GM23338 (cell line): ENCODE measurements around the gene WSCD1. TPM values are rescaled to one million over a fixed set of nuclear protein-coding genes. Genes with fewer than 3 reads are reported as not detected.
A peak's percentile ranks its signal among the peaks of the same experiment; 100 is the strongest.

Source experiments
- ATAC-seq: fragments of 200-7000 bp; cut with Tn5 transposase; 3 replicates; pipeline ENCODE4 v1.9.1; 2020
- DNase-seq: peaks from one replicate; pipeline ENCODE4 v3.0.0-alpha.2; 2015; ENCODE audit warnings: low spot score
- H2AFZ ChIP-seq: fragments of 200-600 bp; sonication (generic); 2 replicates; pipeline ENCODE4 v1.8.0; 2016; ENCODE audit warnings: antibody characterized with exemption, mild to moderate bottlenecking, moderate library complexity
- H3F3A ChIP-seq: fragments of 200-600 bp; sonication (generic); replicated peaks from 2 replicates; pipeline ENCODE4 v1.8.0; 2017; ENCODE audit warnings: antibody characterized with exemption, mixed run types, low read depth
- H3K27ac ChIP-seq: fragments of 200-600 bp; sonication (generic); 2 replicates; pipeline ENCODE4 v1.6.1; 2016; ENCODE audit warnings: low read depth
- H3K27me3 ChIP-seq: fragments of 200-600 bp; sonication (generic); 2 replicates; pipeline ENCODE4 v1.8.0; 2016; ENCODE audit warnings: mild to moderate bottlenecking, mixed run types, moderate library complexity; ENCODE audit not compliant: insufficient read depth
- H3K36me3 ChIP-seq: fragments of 200-600 bp; sonication (generic); 2 replicates; pipeline ENCODE4 v1.8.0; 2016; ENCODE audit warnings: mild to moderate bottlenecking; ENCODE audit not compliant: insufficient read depth
- H3K4me1 ChIP-seq: fragments of 200-600 bp; sonication (generic); 2 replicates; pipeline ENCODE4 v1.8.0; 2016; ENCODE audit warnings: mild to moderate bottlenecking, moderate library complexity; ENCODE audit not compliant: insufficient read depth
- H3K4me2 ChIP-seq: fragments of 200-600 bp; sonication (generic); 2 replicates; pipeline ENCODE4 v1.7.1; 2017; ENCODE audit warnings: mixed run types
- H3K4me3 ChIP-seq: fragments of 200-600 bp; sonication (generic); 2 replicates; pipeline ENCODE4 v1.6.1; 2016; ENCODE audit warnings: mixed run types
- H3K79me2 ChIP-seq: fragments of 200-600 bp; sonication (generic); replicated peaks from 2 replicates; pipeline ENCODE4 v1.8.0; 2017; ENCODE audit warnings: mild to moderate bottlenecking; ENCODE audit not compliant: insufficient read depth
- H3K9me2 ChIP-seq: fragments of 200-600 bp; sonication (generic); 2 replicates; pipeline ENCODE4 v1.8.0; 2017; ENCODE audit not compliant: insufficient read depth
- H4K20me1 ChIP-seq: fragments of 200-600 bp; sonication (generic); replicated peaks from 2 replicates; pipeline ENCODE4 v1.8.0; 2017; ENCODE audit warnings: mild to moderate bottlenecking; ENCODE audit not compliant: insufficient read depth
- H3K27ac Mint-ChIP-seq: 2 replicates; pipeline ENCODE4 v1.8.0; 2020; ENCODE audit warnings: inconsistent platforms, mild to moderate bottlenecking, moderate library complexity, mixed read lengths
- H3K27me3 Mint-ChIP-seq: 3 replicates; pipeline ENCODE4 v1.8.0; 2022; ENCODE audit warnings: low read depth, mild to moderate bottlenecking, moderate library complexity, mixed read lengths, inconsistent platforms; ENCODE audit not compliant: insufficient read depth, poor library complexity
- H3K36me3 Mint-ChIP-seq: 3 replicates; pipeline ENCODE4 v1.8.0; 2021; ENCODE audit warnings: low read depth, mild to moderate bottlenecking, inconsistent platforms, moderate library complexity, mixed read lengths
- H3K4me1 Mint-ChIP-seq: 3 replicates; pipeline ENCODE4 v1.8.0; 2020; ENCODE audit warnings: mild to moderate bottlenecking, inconsistent platforms, mixed read lengths
- H3K4me3 Mint-ChIP-seq: 3 replicates; pipeline ENCODE4 v1.8.0; 2021; ENCODE audit warnings: moderate library complexity, mild to moderate bottlenecking, inconsistent platforms, mixed read lengths
- H3K9me3 Mint-ChIP-seq: 3 replicates; pipeline ENCODE4 v1.8.0; 2020; ENCODE audit warnings: moderate library complexity, mild to moderate bottlenecking, inconsistent platforms, mixed read lengths
- CREB1 ChIP-seq: fragments of 250-450 bp; sonication (Bioruptor Pico); IDR thresholded peaks from 2 replicates; pipeline ENCODE4 v1.5.0; 2020; ENCODE audit warnings: low read depth, mild to moderate bottlenecking, moderate library complexity
- CTCF ChIP-seq, 2 experiments: fragments of 200-600 bp in 1 of 2; sonication (generic) in 1 of 2; conservative IDR thresholded peaks; 2 replicates each; pipeline versions ENCODE4 v1.5.1 to v1.6.1; 2016 to 2017; ENCODE audit warnings: antibody characterized with exemption in 2 of 2, low read depth in 2 of 2, mild to moderate bottlenecking in 2 of 2, moderate library complexity in 1 of 2
- EZH2 ChIP-seq: fragments of 200-600 bp; sonication (generic); IDR thresholded peaks from one replicate; pipeline ENCODE4 v1.8.0; 2017; ENCODE audit warnings: antibody characterized with exemption, mild to moderate bottlenecking, low read depth; ENCODE audit not compliant: unreplicated experiment
- NANOG ChIP-seq: IDR thresholded peaks from 2 replicates; pipeline ENCODE4 v1.6.1; 2016; ENCODE audit warnings: antibody characterized with exemption, borderline replicate concordance
- REST ChIP-seq: IDR thresholded peaks from one replicate; pipeline ENCODE4 v1.6.1; 2018; ENCODE audit warnings: antibody characterized with exemption; ENCODE audit not compliant: unreplicated experiment
- STAT1 ChIP-seq: IDR thresholded peaks from one replicate; pipeline ENCODE4 v1.6.1; 2016; ENCODE audit warnings: antibody characterized with exemption; ENCODE audit not compliant: unreplicated experiment
- ZNF331 ChIP-seq: fragments of 250-450 bp; sonication (Bioruptor Pico); IDR thresholded peaks from 2 replicates; pipeline ENCODE4 v1.5.0; 2020; ENCODE audit warnings: low read depth, mild to moderate bottlenecking, moderate library complexity
- ZNF462 ChIP-seq: fragments of 250-450 bp; sonication (Bioruptor Pico); IDR thresholded peaks from 2 replicates; pipeline ENCODE4 v1.5.0; 2020; ENCODE audit warnings: mild to moderate bottlenecking, moderate library complexity
- polyA plus RNA-seq: library from polyadenylated mRNA; unstranded; fragments of >200 nt; fragmentation: Nextera tagmentation; extraction: Ambion mirVana; gene quantifications from 2 replicates; pipeline ENCODE4 v1.2.1, GENCODE V29; 2016
- total RNA-seq: library from RNA; depleted of rRNA; stranded (reverse); fragments of >200 nt; shearing (Covaris generic); gene quantifications from 2 replicates; pipeline ENCODE4 v1.2.3, GENCODE V29; 2014

Gene WSCD1
- total and polyA plus RNA-seq, 2 experiments from 2014 or later = 6.1 to 38.9 TPM

GRCh38 chr17:6138761-6139446 lies 68.7 kb downstream of the WSCD1 start:
- DNase-seq (peak; percentile 52), ATAC-seq (peak; percentile 94)
- H3K9me3 Mint-ChIP-seq = no peaks in the 10 kb centered on the region; the same call in 2 of the 3 replicates
- no peaks in the 10 kb centered on the region for H3K79me2 ChIP-seq
- H2AFZ ChIP-seq = no peak overlapping the region
- no peak overlapping the region for H3K27ac ChIP-seq
- no peaks in the 10 kb centered on the region for H4K20me1 ChIP-seq
- H3K4me3 ChIP-seq = no peak overlapping the region
- no peaks in the 10 kb centered on the region for H3F3A ChIP-seq
- H3K4me1 ChIP-seq = peaks cover 17% of the 10 kb centered on the region
- H3K9me2 ChIP-seq = no peaks in the 10 kb centered on the region
- H3K27me3 Mint-ChIP-seq = peaks cover 5% of the 10 kb centered on the region
- no peaks in the 10 kb centered on the region for H3K36me3 ChIP-seq
- H3K4me2 ChIP-seq = no peak overlapping the region
- TF ChIP-seq ZNF462 (CRISPR knock-in tag) = peak; percentile 64
- peak; percentile 32; the same call in 1 of the 2 replicates for TF ChIP-seq NANOG
- TF ChIP-seq ZNF331 (CRISPR knock-in tag) = no peak
- no peak overlapping the region for H3K27ac Mint-ChIP-seq
- peaks cover 29% of the 10 kb centered on the region for H3K4me1 Mint-ChIP-seq
- no peaks in the 10 kb centered on the region for H3K36me3 Mint-ChIP-seq
- H3K27me3 ChIP-seq = no peaks in the 10 kb centered on the region
- no peak overlapping the region for H3K4me3 Mint-ChIP-seq

- H3F3A ChIP-seq = no peaks in the 10 kb centered on the region
- Mint-ChIP-seq H3K36me3 (no peaks in the 10 kb centered on the region), H3K4me1 (peaks cover 29% of the 10 kb centered on the region), H3K27me3 (peaks cover 5% of the 10 kb centered on the region), H3K4me3 (no peak overlapping the region), H3K9me3 (no peaks in the 10 kb centered on the region; the same call in 2 of the 3 replicates), H3K27ac (no peak overlapping the region)
- DNase-seq (no peak), ATAC-seq (no peak)
- H3K4me3 ChIP-seq = no peak overlapping the region
- no peaks in the 10 kb centered on the region for H3K79me2 ChIP-seq
- no peak overlapping the region for H3K4me2 ChIP-seq
- no peaks in the 10 kb centered on the region for H3K36me3 ChIP-seq
- H3K27me3 ChIP-seq = no peaks in the 10 kb centered on the region
- H3K27ac ChIP-seq = no peak overlapping the region
- H2AFZ ChIP-seq = no peak overlapping the region
- H4K20me1 ChIP-seq = no peaks in the 10 kb centered on the region
- no peaks in the 10 kb centered on the region for H3K9me2 ChIP-seq
- peaks cover 17% of the 10 kb centered on the region for H3K4me1 ChIP-seq
- TF ChIP-seq EZH2 = no peak
- no peak for TF ChIP-seq CTCF (conservative IDR thresholded peaks at IDR 0.05; ENCODE audit: low read depth in 2 of 2)
- TF ChIP-seq NANOG = no peak
- TF ChIP-seq STAT1 = no peak
- TF ChIP-seq ZNF331 (CRISPR knock-in tag) = no peak
- no peak for TF ChIP-seq REST
- TF ChIP-seq CREB1 (CRISPR knock-in tag) = no peak
Measured at GRCh38 chr17:6139447-6139832, 69.3 kb downstream of the WSCD1 start.
